Activated CD4-positive, alpha-beta T cell treated with anti-CD3 and anti-CD28 coated beads for 36 hours (primary cell): ENCODE measurements around the gene ALDOA. TPM values are rescaled to one million over a fixed set of nuclear protein-coding genes. Genes with fewer than 3 reads are reported as not detected.

Experiments
- ATAC-seq: fragments of 200-7000 bp; cut with Tn5 transposase; one replicate; pipeline ENCODE4 v1.10.0; 2021; ENCODE audit warnings: mild to moderate bottlenecking, moderate library complexity
- CTCF ChIA-PET: fragments of 350-600 bp; sonication (Branson Sonifier 250); formaldehyde crosslinking; loops from one replicate; lab custom pipeline; 2021; ENCODE audit warnings: antibody characterized with exemption; lab: Charles Lee
- POLR2A ChIA-PET: fragments of 350-600 bp; sonication (Branson Sonifier 250); formaldehyde crosslinking; loops from one replicate; lab custom pipeline; 2021; ENCODE audit warnings: antibody characterized with exemption, inconsistent platforms; lab: Charles Lee
- DNase-seq: peaks from one replicate; pipeline ENCODE4 v3.0.0-alpha.2; 2020
- H3K27ac Mint-ChIP-seq: one replicate; pipeline ENCODE4 v1.8.0; 2021; ENCODE audit warnings: mixed read lengths
- H3K27me3 Mint-ChIP-seq: one replicate; pipeline ENCODE4 v1.8.0; 2021; ENCODE audit warnings: mixed read lengths
- H3K36me3 Mint-ChIP-seq: one replicate; pipeline ENCODE4 v1.8.0; 2021; ENCODE audit warnings: low read depth, mixed read lengths
- H3K4me1 Mint-ChIP-seq: one replicate; pipeline ENCODE4 v1.8.0; 2021; ENCODE audit warnings: mixed read lengths
- H3K4me3 Mint-ChIP-seq: one replicate; pipeline ENCODE4 v1.8.0; 2021; ENCODE audit warnings: mild to moderate bottlenecking, moderate library complexity, mixed read lengths
- H3K9me3 Mint-ChIP-seq: one replicate; pipeline ENCODE4 v1.8.0; 2021; ENCODE audit warnings: low read depth, mixed read lengths
- intact Hi-C, 2 experiments: fragments of 100-400 bp; cut with DNase I in 1 of 2; cut with micrococcal nuclease in 1 of 2; formaldehyde crosslinking; loops; one replicate each; pipeline versions ENCODE4 v1.14.2 to v1.15.1; 2022 to 2024; cut with DNase I, micrococcal nuclease
- total RNA-seq, 2 experiments: library from RNA; stranded (reverse); gene quantifications; one replicate each; pipeline ENCODE4 v1.2.3, GENCODE V29; 2021

The ALDOA gene
- total RNA-seq, 2 experiments from 2014 or later, result 2,482 to 3,644 TPM

- Mint-ChIP-seq H3K4me1 (peaks cover 3% of the 10 kb centered on the region), H3K27ac (no peak overlapping the region), H3K9me3 (no peaks in the 10 kb centered on the region), H3K4me3 (no peak overlapping the region), H3K36me3 (peaks cover 11% of the 10 kb centered on the region), H3K27me3 (no peaks in the 10 kb centered on the region)
- POLR2A ChIA-PET, result no interaction called here
- DNase-seq (no peak), ATAC-seq (no peak)
- intact Hi-C loops, result loop anchor here (10.0 kb wide), 2 partner anchors 344 to 1136 kb away; partner anchors contain the start of genes RABEP2 (in 1 of the 2) and ZNF771 (in 1 of the 2)
- CTCF ChIA-PET, result no interaction called here
These were observed 5.2 kb upstream of the ALDOA start for GRCh38 chr16:30060346-30060745.

- no peaks in the 10 kb centered on the region for H3K27me3 Mint-ChIP-seq
- POLR2A ChIA-PET, result no interaction called here
- H3K4me1 Mint-ChIP-seq, result peaks cover 2% of the 10 kb centered on the region
These were observed 4.6 kb upstream of the ALDOA start for GRCh38 chr16:30060836-30061554.

GRCh38 chr16:30063278-30063892, 2.2 kb upstream of the ALDOA start:
- H3K4me1 Mint-ChIP-seq, result peaks cover 15% of the 10 kb centered on the region
- ChIA-PET POLR2A (interaction anchor here (0.7 kb wide), 1 partner anchor 363 kb away, joined by 3 read pairs; no protein-coding TSS in a partner anchor), CTCF (interaction anchor here (0.5 to 1.2 kb wide), 7 partner anchors 8 to 1217 kb away, joined by 3 to 8 read pairs (median 4); partner anchors contain the start of gene TUFM)
- intact Hi-C loops, result loop anchor here (10.0 kb wide), 2 partner anchors 341 to 1139 kb away; partner anchors contain the start of genes RABEP2 (in 1 of the 2) and ZNF771 (in 1 of the 2)
- no peaks in the 10 kb centered on the region for H3K9me3 Mint-ChIP-seq
- no peak for ATAC-seq
- no peaks in the 10 kb centered on the region for H3K27me3 Mint-ChIP-seq
- peak overlapping the region; percentile 88 for H3K4me3 Mint-ChIP-seq
- peaks cover 37% of the 10 kb centered on the region for H3K36me3 Mint-ChIP-seq
- H3K27ac Mint-ChIP-seq, result peak overlapping the region; percentile 99
- no peak for DNase-seq

More at GRCh38 chr16:30060836-30061554, 4.6 kb upstream of the ALDOA start:
- DNase-seq (no peak), ATAC-seq (no peak)
- CTCF ChIA-PET, result interaction anchor here (1.0 kb wide), 1 partner anchor 17 kb away, joined by 3 read pairs; no protein-coding TSS in a partner anchor
- H3K4me3 Mint-ChIP-seq, result no peak overlapping the region
- H3K36me3 Mint-ChIP-seq, result peaks cover 16% of the 10 kb centered on the region
- intact Hi-C loops, result loop anchor here (10.0 kb wide), 2 partner anchors 344 to 1136 kb away; partner anchors contain the start of genes RABEP2 (in 1 of the 2) and ZNF771 (in 1 of the 2)
- H3K27ac Mint-ChIP-seq, result no peak overlapping the region
- no peaks in the 10 kb centered on the region for H3K9me3 Mint-ChIP-seq

GRCh38 chr16:30063893-30064728, 1.4 kb upstream of the ALDOA start:
- ATAC-seq (peak; percentile 40), DNase-seq (peak; percentile 85)
- POLR2A ChIA-PET, result interaction anchor here (1.2 to 2.1 kb wide), 3 partner anchors 11 to 119 kb away, joined by 5 to 7 read pairs (median 6); partner anchors contain the start of genes CORO1A and PPP4C
- CTCF ChIA-PET, result interaction anchor here (0.5 to 1.2 kb wide), 7 partner anchors 9 to 1218 kb away, joined by 3 to 8 read pairs (median 4); partner anchors contain the start of gene TUFM
- intact Hi-C loops, result loop anchor here (2.0 to 10.0 kb wide), 6 partner anchors 67 to 1139 kb away; partner anchors contain the start of genes ZNF771 (in 2 of the 2), FBRS (in 1 of the 2), INO80E (in 1 of the 2) and ITGAL (in 1 of the 2)
- Mint-ChIP-seq H3K27ac (peak overlapping the region; percentile 99), H3K9me3 (no peaks in the 10 kb centered on the region), H3K36me3 (peaks cover 44% of the 10 kb centered on the region), H3K4me1 (peaks cover 22% of the 10 kb centered on the region), H3K4me3 (peak overlapping the region; percentile 88), H3K27me3 (no peaks in the 10 kb centered on the region)

GRCh38 chr16:30064729-30065101, 845 bp upstream of the ALDOA start:
- peak overlapping the region; percentile 88 for H3K4me3 Mint-ChIP-seq

GRCh38 chr16:30065943-30066760, 592 bp downstream of the ALDOA start:
- Mint-ChIP-seq H3K9me3 (no peaks in the 10 kb centered on the region), H3K27ac (peak overlapping the region; percentile 99), H3K4me1 (peaks cover 32% of the 10 kb centered on the region), H3K36me3 (peaks cover 63% of the 10 kb centered on the region), H3K4me3 (peak overlapping the region; percentile 88), H3K27me3 (no peaks in the 10 kb centered on the region)
- intact Hi-C loops, result loop anchor here (1.0 to 10.0 kb wide), 24 partner anchors 9 to 1242 kb away; partner anchors contain the start of genes PPP4C (in 2 of the 2), ZNF771 (in 2 of the 2), CDIPT (in 1 of the 2) and CORO1A (in 1 of the 2)
- ChIA-PET CTCF (interaction anchor here (0.5 to 1.4 kb wide), 9 partner anchors 9 to 105 kb away, joined by 3 to 8 read pairs (median 4); partner anchors contain the start of gene TBX6), POLR2A (interaction anchor here (0.6 to 2.1 kb wide), 12 partner anchors 10 to 593 kb away, joined by 3 to 8 read pairs (median 4); partner anchors contain the start of genes CORO1A, HIRIP3, PPP4C and YPEL3)
- peak; percentile 70 for DNase-seq
- no peak for ATAC-seq

More at GRCh38 chr16:30064729-30065101, 845 bp upstream of the ALDOA start:
- no peak for ATAC-seq
- Mint-ChIP-seq H3K9me3 (no peaks in the 10 kb centered on the region), H3K36me3 (peaks cover 50% of the 10 kb centered on the region), H3K27me3 (no peaks in the 10 kb centered on the region), H3K27ac (peak overlapping the region; percentile 99), H3K4me1 (peaks cover 28% of the 10 kb centered on the region)
- intact Hi-C loops, result loop anchor here (1.0 to 10.0 kb wide), 24 partner anchors 11 to 1240 kb away; partner anchors contain the start of genes PPP4C (in 2 of the 2), ZNF771 (in 2 of the 2), CDIPT (in 1 of the 2) and CORO1A (in 1 of the 2)
- ChIA-PET CTCF (interaction anchor here (1.2 to 1.4 kb wide), 2 partner anchors 9 to 11 kb away, joined by 3 to 5 read pairs; no protein-coding TSS in a partner anchor), POLR2A (interaction anchor here (0.7 to 2.1 kb wide), 8 partner anchors 12 to 342 kb away, joined by 4 to 8 read pairs (median 6); partner anchors contain the start of genes CORO1A and PPP4C)
- no peak for DNase-seq

- ATAC-seq (no peak), DNase-seq (no peak)
- ChIA-PET CTCF (interaction anchor here (0.5 to 1.2 kb wide), 5 partner anchors 10 to 45 kb away, joined by 3 to 5 read pairs (median 3); partner anchors contain the start of gene TBX6), POLR2A (interaction anchor here (0.6 to 2.1 kb wide), 4 partner anchors 23 to 116 kb away, joined by 3 to 8 read pairs (median 4); partner anchors contain the start of gene CORO1A)
- H3K4me3 Mint-ChIP-seq, result peak overlapping the region; percentile 88
- peaks cover 32% of the 10 kb centered on the region for H3K4me1 Mint-ChIP-seq
- H3K36me3 Mint-ChIP-seq, result peaks cover 71% of the 10 kb centered on the region
- H3K9me3 Mint-ChIP-seq, result no peaks in the 10 kb centered on the region
- no peaks in the 10 kb centered on the region for H3K27me3 Mint-ChIP-seq
- H3K27ac Mint-ChIP-seq, result peak overlapping the region; percentile 99
- intact Hi-C loops, result loop anchor here (5.0 to 10.0 kb wide), 3 partner anchors 338 to 1142 kb away; partner anchors contain the start of genes RABEP2 (in 1 of the 2), ZNF689 (in 1 of the 2) and ZNF771 (in 1 of the 2)
These were observed 1.4 kb downstream of the ALDOA start for GRCh38 chr16:30066761-30067583.

GRCh38 chr16:30067584-30067916, 2.0 kb downstream of the ALDOA start:
- Mint-ChIP-seq H3K27ac (peak overlapping the region; percentile 99), H3K27me3 (no peaks in the 10 kb centered on the region), H3K4me1 (peaks cover 32% of the 10 kb centered on the region), H3K4me3 (peak overlapping the region; percentile 88), H3K9me3 (no peaks in the 10 kb centered on the region), H3K36me3 (peaks cover 75% of the 10 kb centered on the region)
- ChIA-PET CTCF (interaction anchor here (1.1 kb wide), 1 partner anchor 10 kb away, joined by 3 read pairs; no protein-coding TSS in a partner anchor), POLR2A (interaction anchor here (0.6 to 0.7 kb wide), 2 partner anchors 44 to 97 kb away, joined by 3 read pairs; no protein-coding TSS in a partner anchor)
- intact Hi-C loops, result loop anchor here (5.0 to 10.0 kb wide), 3 partner anchors 337 to 1143 kb away; partner anchors contain the start of genes RABEP2 (in 1 of the 2), ZNF689 (in 1 of the 2) and ZNF771 (in 1 of the 2)
- ATAC-seq (no peak), DNase-seq (no peak)
